Measurements from ENCODE around the gene IMPDH1. TPM values are rescaled to one million over a fixed set of nuclear protein-coding genes. Genes with fewer than 3 reads are reported as not detected.

IMPDH1 gene
- total RNA-seq, 4 donors from 2014 or later, result 36.9 to 87.1 (median 43.3) TPM

GRCh38 chr7:128396357-128396756, 13.4 kb downstream of the IMPDH1 start:
- Histone ChIP-seq H3K27me3 (no peaks in the 10 kb centered on the region), H3K9me3 (no peaks in the 10 kb centered on the region), H3K27ac (no peak overlapping the region), H3K4me3 (no peak overlapping the region), H3K4me1 (no peaks in the 10 kb centered on the region), H3K36me3 (peaks cover 0 to 100% of the 10 kb centered on the region in 2 donors)
- TF ChIP-seq POLR2AphosphoS5 (IDR thresholded peaks at IDR 0.05) (no peak), POLR2A (IDR thresholded peaks at IDR 0.05) (no peak), CTCF (IDR thresholded peaks at IDR 0.05) (no peak), EP300 (IDR thresholded peaks at IDR 0.05) (no peak)
- WGBS, 2 donors (ENCODE audit: low coverage in 1 of 2), result 86% methylated on average over 6 of the region's 11 CpGs; no CpG with 5 or more reads in 1 of the 2 donors
- no peak for ATAC-seq

GRCh38 chr7:128395748-128396147, 14.0 kb downstream of the IMPDH1 start:
- Histone ChIP-seq H3K9me3 (no peaks in the 10 kb centered on the region), H3K27ac (no peak overlapping the region), H3K27me3 (no peaks in the 10 kb centered on the region), H3K4me1 (no peaks in the 10 kb centered on the region), H3K36me3 (peaks cover 0 to 96% of the 10 kb centered on the region in 2 donors), H3K4me3 (no peak overlapping the region)
- TF ChIP-seq POLR2A (IDR thresholded peaks at IDR 0.05), result no peak
- no peak for TF ChIP-seq CTCF (IDR thresholded peaks at IDR 0.05)
- TF ChIP-seq EP300 (IDR thresholded peaks at IDR 0.05), result no peak
- no peak for TF ChIP-seq POLR2AphosphoS5 (IDR thresholded peaks at IDR 0.05)
- ATAC-seq, result no peak
- 57 to 94% methylated on average over 1 to 2 of the region's 3 CpGs for WGBS, 2 donors (ENCODE audit: low coverage in 1 of 2)

- ATAC-seq, result no peak
- H3K9me3 ChIP-seq, result no peaks in the 10 kb centered on the region
- H3K36me3 ChIP-seq, result peaks cover 0 to 88% of the 10 kb centered on the region in 2 donors
- no CpG with 5 or more reads among the region's 16 CpGs for WGBS, 2 donors (ENCODE audit: low coverage in 1 of 2)
- H3K4me1 ChIP-seq, result no peaks in the 10 kb centered on the region
- TF ChIP-seq POLR2AphosphoS5 (IDR thresholded peaks at IDR 0.05) (no peak), CTCF (IDR thresholded peaks at IDR 0.05) (no peak), POLR2A (IDR thresholded peaks at IDR 0.05) (no peak), EP300 (IDR thresholded peaks at IDR 0.05) (no peak)
- H3K27ac ChIP-seq, result no peak overlapping the region
- H3K4me3 ChIP-seq, result no peak overlapping the region
- H3K27me3 ChIP-seq, result no peaks in the 10 kb centered on the region
These were observed 14.8 kb downstream of the IMPDH1 start for GRCh38 chr7:128394904-128395496.

GRCh38 chr7:128393526-128394330, 16.1 kb downstream of the IMPDH1 start:
- peaks cover 0 to 76% of the 10 kb centered on the region in 2 donors for H3K36me3 ChIP-seq
- no peak for ATAC-seq
- TF ChIP-seq CTCF (IDR thresholded peaks at IDR 0.05) (no peak), POLR2AphosphoS5 (IDR thresholded peaks at IDR 0.05) (no peak)
- no peak overlapping the region for H3K4me3 ChIP-seq
- peaks cover 10% of the 10 kb centered on the region for H3K27me3 ChIP-seq
- no peaks in the 10 kb centered on the region for H3K9me3 ChIP-seq
- H3K27ac ChIP-seq, result no peak overlapping the region
- H3K4me1 ChIP-seq, result no peaks in the 10 kb centered on the region
- no CpG with 5 or more reads among the region's 23 CpGs for WGBS, 2 donors (ENCODE audit: low coverage in 1 of 2)
